ENCODE results near the gene SYNPO.

Gene SYNPO

DNA sequence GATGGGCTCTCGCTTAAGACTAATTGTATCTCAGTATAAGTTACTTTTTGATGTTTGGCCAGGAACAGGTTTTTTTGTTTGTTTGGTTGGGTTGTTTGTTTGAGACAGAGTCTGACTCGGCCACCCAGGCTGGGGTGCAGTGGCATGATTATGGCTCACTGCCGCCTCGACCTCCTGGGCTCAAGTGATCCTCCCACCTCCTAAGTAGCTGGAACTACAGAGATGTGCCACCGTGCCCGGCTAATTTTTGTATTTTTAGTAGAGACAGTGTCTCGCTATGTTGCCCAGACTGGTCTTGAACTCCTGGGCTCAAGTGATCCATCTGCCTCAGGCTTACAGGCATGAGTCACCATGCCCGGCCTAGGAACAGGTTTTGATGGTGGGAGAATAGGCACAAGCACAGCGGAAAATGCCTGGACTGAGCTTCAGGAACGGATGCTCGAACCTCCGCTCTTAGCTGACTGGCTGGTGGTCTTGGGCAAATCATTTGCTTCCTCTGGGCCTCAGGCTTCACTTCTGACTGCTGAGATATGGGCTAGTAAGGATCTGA is 11.4 kb upstream of the SYNPO start:
- peak; percentile 67 for DNase-seq (ENCODE audit: low read depth)
- TF ChIP-seq, protein P1, sequence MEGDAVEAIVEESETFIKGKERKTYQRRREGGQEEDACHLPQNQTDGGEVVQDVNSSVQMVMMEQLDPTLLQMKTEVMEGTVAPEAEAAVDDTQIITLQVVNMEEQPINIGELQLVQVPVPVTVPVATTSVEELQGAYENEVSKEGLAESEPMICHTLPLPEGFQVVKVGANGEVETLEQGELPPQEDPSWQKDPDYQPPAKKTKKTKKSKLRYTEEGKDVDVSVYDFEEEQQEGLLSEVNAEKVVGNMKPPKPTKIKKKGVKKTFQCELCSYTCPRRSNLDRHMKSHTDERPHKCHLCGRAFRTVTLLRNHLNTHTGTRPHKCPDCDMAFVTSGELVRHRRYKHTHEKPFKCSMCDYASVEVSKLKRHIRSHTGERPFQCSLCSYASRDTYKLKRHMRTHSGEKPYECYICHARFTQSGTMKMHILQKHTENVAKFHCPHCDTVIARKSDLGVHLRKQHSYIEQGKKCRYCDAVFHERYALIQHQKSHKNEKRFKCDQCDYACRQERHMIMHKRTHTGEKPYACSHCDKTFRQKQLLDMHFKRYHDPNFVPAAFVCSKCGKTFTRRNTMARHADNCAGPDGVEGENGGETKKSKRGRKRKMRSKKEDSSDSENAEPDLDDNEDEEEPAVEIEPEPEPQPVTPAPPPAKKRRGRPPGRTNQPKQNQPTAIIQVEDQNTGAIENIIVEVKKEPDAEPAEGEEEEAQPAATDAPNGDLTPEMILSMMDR (IDR thresholded peaks at IDR 0.05; ENCODE audit: insufficient read depth, low read depth, low read length, missing control alignments), result no peak
- H3K4me3 ChIP-seq (ENCODE audit: low read length), result no peak overlapping the region

DNA sequence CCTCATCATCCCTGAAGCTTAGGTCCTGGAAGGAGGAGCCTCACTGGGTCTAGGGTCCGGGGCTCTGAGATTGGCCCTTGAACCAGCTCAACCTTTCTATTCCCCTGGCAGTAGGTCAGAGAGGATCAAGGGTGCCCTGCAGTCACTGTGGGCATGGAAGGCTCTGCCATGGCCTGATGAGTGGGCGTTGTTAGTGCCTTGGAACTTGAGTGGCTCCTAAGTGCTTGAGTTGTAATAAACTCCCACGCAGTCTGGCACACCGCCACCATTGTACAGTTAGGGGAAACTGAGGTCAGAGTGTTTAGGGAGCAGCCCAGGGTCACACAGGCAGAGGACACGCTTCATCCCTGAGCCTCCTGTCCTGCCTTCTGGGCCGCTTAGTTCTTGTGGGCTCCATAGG is 10.4 kb upstream of the SYNPO start:
- no peak overlapping the region for H3K4me3 ChIP-seq (ENCODE audit: low read length)
- TF ChIP-seq, protein P1 (IDR thresholded peaks at IDR 0.05; ENCODE audit: insufficient read depth, low read depth, low read length, missing control alignments), result no peak
- DNase-seq (ENCODE audit: low read depth), result no peak

DNA sequence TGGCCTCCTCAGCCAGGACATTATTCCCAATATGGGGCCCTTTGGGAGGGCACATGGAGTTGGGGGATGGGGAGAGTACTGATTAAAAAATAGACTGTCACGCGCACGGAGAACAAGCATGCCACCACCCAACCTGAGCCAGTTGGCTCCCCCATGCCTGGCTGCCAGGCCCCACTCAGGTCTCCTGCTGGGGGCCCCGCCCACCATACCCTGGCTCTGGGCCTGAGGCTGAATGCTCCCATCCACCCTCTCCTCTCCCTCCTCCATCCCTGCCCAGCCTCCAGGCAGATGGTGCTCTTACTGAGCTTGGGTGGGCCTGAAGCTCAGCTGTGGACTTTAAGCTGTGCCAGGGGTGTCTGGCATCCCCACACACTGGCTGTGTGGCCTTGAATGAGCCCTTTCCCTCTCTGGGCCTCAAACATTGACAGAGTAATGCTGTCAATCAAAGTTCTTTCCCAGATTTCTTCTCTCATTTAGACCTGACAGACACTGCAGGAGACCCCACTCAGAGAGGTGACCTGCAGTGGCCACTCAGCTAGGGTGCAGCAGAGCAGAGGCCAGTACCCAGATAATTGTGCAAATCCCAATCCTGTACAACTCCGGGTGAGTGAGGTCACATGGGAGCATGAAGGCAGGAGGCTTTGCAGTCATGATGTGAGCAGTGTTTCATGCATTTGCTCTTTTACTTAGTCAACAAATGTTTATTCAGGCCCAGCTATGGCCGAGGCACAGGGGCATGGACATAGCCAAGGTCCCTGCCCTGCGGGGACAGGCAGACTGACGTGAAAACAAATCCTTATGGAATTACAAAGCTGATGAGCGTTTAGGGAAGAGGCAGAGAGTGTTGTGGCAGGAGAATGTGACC is 9.8 kb upstream of the SYNPO start:
- DNase-seq (ENCODE audit: low read depth), result no peak
- TF ChIP-seq, protein P1 (IDR thresholded peaks at IDR 0.05; ENCODE audit: insufficient read depth, low read depth, low read length, missing control alignments), result no peak
- H3K4me3 ChIP-seq (ENCODE audit: low read length), result no peak overlapping the region

DNA sequence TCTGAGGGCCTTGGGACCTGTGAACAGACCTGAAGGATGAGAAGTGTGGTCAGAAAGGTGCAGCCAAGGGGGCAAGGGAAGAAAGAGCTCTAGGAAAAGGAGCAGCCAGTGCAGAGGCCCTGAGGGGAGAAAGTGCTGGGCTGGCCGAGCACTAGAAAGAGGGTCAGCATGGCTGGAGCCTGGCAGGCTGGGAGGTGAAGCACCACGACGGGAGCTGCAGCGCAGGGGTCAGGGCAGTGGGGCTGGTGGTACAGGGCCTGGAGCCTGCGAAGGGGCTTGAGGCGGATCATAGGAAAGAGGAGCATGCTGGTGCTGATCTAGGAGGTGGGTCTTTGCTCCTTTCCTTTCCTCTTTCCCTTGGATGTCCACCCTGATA is 9.1 kb upstream of the SYNPO start:
- DNase-seq (ENCODE audit: low read depth), result no peak
- TF ChIP-seq, protein P1 (IDR thresholded peaks at IDR 0.05; ENCODE audit: insufficient read depth, low read depth, low read length, missing control alignments), result no peak
- no peak overlapping the region for H3K4me3 ChIP-seq (ENCODE audit: low read length)

DNA sequence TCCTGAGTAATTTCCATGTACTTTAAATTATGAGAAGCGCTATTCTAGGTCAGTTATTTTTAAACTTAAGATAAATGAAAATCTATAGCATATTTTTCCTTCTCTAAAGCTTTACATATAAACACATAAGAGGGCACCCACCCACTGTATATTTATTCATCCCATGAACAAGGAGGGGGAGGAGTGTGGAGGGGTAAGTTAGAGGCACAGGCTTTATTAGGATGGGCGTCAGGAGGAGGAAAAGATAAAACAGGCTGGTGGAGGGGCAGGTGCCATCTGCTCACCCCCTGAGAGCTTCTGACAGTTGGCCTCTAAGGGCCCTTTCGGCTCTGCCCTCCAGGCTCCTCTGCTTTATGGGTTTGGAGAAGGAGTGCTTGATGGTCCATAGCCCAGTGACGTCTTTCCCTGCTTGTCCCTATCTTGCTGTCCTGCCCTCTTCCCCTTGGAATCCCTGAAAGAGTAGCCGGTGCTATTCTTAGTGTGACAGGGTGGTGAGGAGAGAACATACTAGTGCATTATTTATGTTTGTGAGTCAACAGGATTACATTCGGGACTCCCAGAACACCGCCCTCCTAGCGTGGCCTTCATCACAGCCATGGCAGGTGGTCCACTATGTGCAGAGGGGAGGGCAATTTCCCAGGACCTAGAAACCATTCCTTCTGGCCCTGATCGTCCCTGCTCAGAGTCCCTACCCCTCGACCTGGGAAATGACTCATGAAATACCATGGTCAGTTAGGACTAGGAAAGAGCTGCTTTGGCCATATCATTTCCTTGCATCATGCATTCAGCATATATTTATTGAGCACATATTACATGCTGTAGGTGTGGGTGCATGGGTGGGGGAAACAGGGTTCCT is 7.9 kb upstream of the SYNPO start:
- no peak overlapping the region for H3K4me3 ChIP-seq (ENCODE audit: low read length)
- no peak for DNase-seq (ENCODE audit: low read depth)
- TF ChIP-seq, protein P1 (IDR thresholded peaks at IDR 0.05; ENCODE audit: insufficient read depth, low read depth, low read length, missing control alignments), result no peak

DNA sequence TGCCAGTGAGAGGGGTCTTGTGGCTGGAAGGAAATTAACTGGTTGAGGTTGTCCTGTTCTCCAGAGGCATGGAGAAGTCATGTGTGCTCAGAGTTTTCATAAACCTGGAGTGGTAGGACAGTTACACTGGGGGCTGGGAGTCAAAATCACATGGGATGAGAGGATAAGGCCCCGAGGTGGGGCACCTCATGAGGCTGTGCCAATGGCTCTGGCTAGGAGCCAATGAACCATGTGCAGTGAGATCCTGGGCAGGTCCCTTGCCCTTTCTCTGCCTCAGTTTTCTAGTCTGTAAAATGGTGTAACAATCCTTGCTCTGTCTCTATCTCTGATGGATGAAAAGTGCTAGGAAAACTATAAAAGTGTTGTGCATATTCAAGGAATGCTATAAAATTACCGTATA is 7.0 kb upstream of the SYNPO start:
- H3K4me3 ChIP-seq (ENCODE audit: low read length), result no peak overlapping the region
- no peak for DNase-seq (ENCODE audit: low read depth)
- TF ChIP-seq, protein P1 (IDR thresholded peaks at IDR 0.05; ENCODE audit: insufficient read depth, low read depth, low read length, missing control alignments), result no peak

All from epithelial cell of esophagus (primary cell).